ENCODE measurements around the gene PPP1R14B.
A peak's percentile ranks its signal among the peaks of the same experiment; 100 is the strongest.

Gene PPP1R14B

GRCh38 chr11:64246871-64247728, at the start of gene PPP1R14B:
Gene PPP1R14B (minus strand): TSS chr11:64246943. CDS start chr11:64246673, 270 bp downstream.
- peak; percentile 84 for DNase-seq (ENCODE audit: low read depth)

- DNase-seq (ENCODE audit: low read depth) = no peak
Observed at GRCh38 chr11:64296236-64296635, 49.5 kb upstream of the PPP1R14B start.

- no peak for DNase-seq (ENCODE audit: low read depth)
Observed at GRCh38 chr11:64295760-64296159, 49.0 kb upstream of the PPP1R14B start.

- no peak for DNase-seq (ENCODE audit: low read depth)
Observed at GRCh38 chr11:64294774-64295173, 48.0 kb upstream of the PPP1R14B start.

- no peak for DNase-seq (ENCODE audit: low read depth)
Observed at GRCh38 chr11:64292460-64293254, 45.9 kb upstream of the PPP1R14B start.

- no peak for DNase-seq (ENCODE audit: low read depth)
Observed at GRCh38 chr11:64291752-64292459, 45.2 kb upstream of the PPP1R14B start.

GRCh38 chr11:64291262-64291751, 44.6 kb upstream of the PPP1R14B start, which contains the start of gene KCNK4:
Gene KCNK4 (plus strand): TSS chr11:64291302. CDS start chr11:64293019, 1,717 bp downstream.
- DNase-seq (ENCODE audit: low read depth) = no peak

GRCh38 chr11:64290352-64291261, 43.9 kb upstream of the PPP1R14B start:
- DNase-seq (ENCODE audit: low read depth) = no peak

- no peak for DNase-seq (ENCODE audit: low read depth)
Observed at GRCh38 chr11:64289002-64289564, 42.3 kb upstream of the PPP1R14B start.

- DNase-seq (ENCODE audit: low read depth) = no peak
Observed at GRCh38 chr11:64288353-64288750, 41.6 kb upstream of the PPP1R14B start.

GRCh38 chr11:64287676-64288352, 41.1 kb upstream of the PPP1R14B start:
- DNase-seq (ENCODE audit: low read depth) = no peak

- no peak for DNase-seq (ENCODE audit: low read depth)
Observed at GRCh38 chr11:64286801-64287159, 40.0 kb upstream of the PPP1R14B start.

GRCh38 chr11:64285885-64286800, 39.4 kb upstream of the PPP1R14B start:
- no peak for DNase-seq (ENCODE audit: low read depth)

- DNase-seq (ENCODE audit: low read depth) = peak; percentile 59
Observed at GRCh38 chr11:64284962-64285884, 38.5 kb upstream of the PPP1R14B start, which contains the start of gene GPR137. Gene GPR137 (plus strand): TSS chr11:64285848. CDS start chr11:64286525, 677 bp downstream.

- DNase-seq (ENCODE audit: low read depth) = peak; percentile 88
Observed at GRCh38 chr11:64284048-64284961, 37.6 kb upstream of the PPP1R14B start, which contains the start of gene BAD. Gene BAD (minus strand): TSS chr11:64284665. CDS start chr11:64284368, 297 bp downstream.

GRCh38 chr11:64283092-64283491, 36.3 kb upstream of the PPP1R14B start:
- DNase-seq (ENCODE audit: low read depth) = no peak
